CD4-positive, alpha-beta T cell (primary cell): ENCODE results near the gene COL4A6. TPM values are rescaled to one million over a fixed set of nuclear protein-coding genes. Genes with fewer than 3 reads are reported as not detected.

Experiments used
- ATAC-seq: fragments of 200-7000 bp; cut with Tn5 transposase; one replicate; pipeline ENCODE4 v1.10.0; 2022; ENCODE audit warnings: mild to moderate bottlenecking; ENCODE audit not compliant: poor library complexity
- CTCF ChIA-PET: fragments of 350-600 bp; sonication (Branson Sonifier 250); formaldehyde crosslinking; loops from one replicate; lab custom pipeline; 2021; ENCODE audit warnings: antibody characterized with exemption, inconsistent platforms; lab: Charles Lee
- POLR2A ChIA-PET: fragments of 350-600 bp; sonication (Branson Sonifier 250); formaldehyde crosslinking; loops from one replicate; lab custom pipeline; 2021; ENCODE audit warnings: antibody characterized with exemption, inconsistent platforms; lab: Charles Lee
- DNase-seq, 14 experiments: peaks; one replicate each; pipeline ENCODE4 v3.0.0-alpha.2; 2013 to 2020; ENCODE audit warnings: mixed read lengths in 2 of 14
- H3K27ac ChIP-seq, 2 donors: one replicate each; pipeline versions ENCODE4 v1.5.1 to v1.7.0; 2013; ENCODE audit warnings: low read length in 2 of 2, low read depth in 1 of 2, mild to moderate bottlenecking in 1 of 2
- H3K27me3 ChIP-seq, 2 experiments: 1 replicate in 1 of 2; 2 replicates in 1 of 2; pipeline versions ENCODE4 v1.6.1 to v1.7.0; 2013; ENCODE audit warnings: low read length in 2 of 2, control low read depth in 1 of 2, mild to moderate bottlenecking in 1 of 2, moderate library complexity in 1 of 2; ENCODE audit not compliant: insufficient read depth in 2 of 2, control insufficient read depth in 1 of 2
- H3K36me3 ChIP-seq: one replicate; pipeline ENCODE4 v1.6.1; 2013; ENCODE audit warnings: low read length, control low read depth; ENCODE audit not compliant: insufficient read depth
- H3K4me1 ChIP-seq: one replicate; pipeline ENCODE4 v1.6.1; 2013; ENCODE audit warnings: low read length, control low read depth; ENCODE audit not compliant: insufficient read depth
- H3K4me3 ChIP-seq: one replicate; pipeline ENCODE4 v1.5.1; 2013; ENCODE audit warnings: mild to moderate bottlenecking, low read length, moderate library complexity
- H3K9me3 ChIP-seq, 2 experiments: 1 replicate in 1 of 2; 2 replicates in 1 of 2; pipeline versions ENCODE4 v1.6.1 to v1.7.0; 2013; ENCODE audit warnings: low read length in 2 of 2, mild to moderate bottlenecking in 2 of 2, control low read depth in 1 of 2, moderate library complexity in 1 of 2; ENCODE audit not compliant: control insufficient read depth in 1 of 2, insufficient read depth in 1 of 2
- H3K27ac Mint-ChIP-seq: one replicate; pipeline ENCODE4 v1.8.0; 2020; ENCODE audit warnings: mixed read lengths
- H3K27me3 Mint-ChIP-seq: one replicate; pipeline ENCODE4 v1.8.0; 2021; ENCODE audit warnings: mixed read lengths
- H3K36me3 Mint-ChIP-seq: one replicate; pipeline ENCODE4 v1.8.0; 2021; ENCODE audit warnings: low read depth, mixed read lengths
- H3K4me1 Mint-ChIP-seq: one replicate; pipeline ENCODE4 v1.8.0; 2021; ENCODE audit warnings: low read depth, mixed read lengths
- H3K4me3 Mint-ChIP-seq: one replicate; pipeline ENCODE4 v1.8.0; 2020; ENCODE audit warnings: mild to moderate bottlenecking, mixed read lengths
- H3K9me3 Mint-ChIP-seq: one replicate; pipeline ENCODE4 v1.8.0; 2020; ENCODE audit warnings: mixed read lengths
- intact Hi-C, 2 experiments: fragments of 100-400 bp; cut with DNase I in 1 of 2; cut with micrococcal nuclease in 1 of 2; formaldehyde crosslinking; loops; one replicate each; pipeline versions ENCODE4 v1.15.1 to v1.9.0; 2023 to 2025; cut with DNase I, micrococcal nuclease
- total RNA-seq, 174 experiments: library from RNA in 2 of 174; stranded (reverse) in 2 of 174; gene quantifications; one replicate each; pipeline ENCODE4 v1.2.3 and lab custom pipeline; 2021 to 2026
- TF ChIP-seq, protein P1 (sequence below): fragments of 200-600 bp; IDR thresholded peaks from one replicate; pipeline ENCODE4 v1.8.0; 2022; ENCODE audit warnings: antibody characterized with exemption, mild to moderate bottlenecking

COL4A6 gene
- total RNA-seq, 2 experiments from 2014 or later, result not detected

DNA sequence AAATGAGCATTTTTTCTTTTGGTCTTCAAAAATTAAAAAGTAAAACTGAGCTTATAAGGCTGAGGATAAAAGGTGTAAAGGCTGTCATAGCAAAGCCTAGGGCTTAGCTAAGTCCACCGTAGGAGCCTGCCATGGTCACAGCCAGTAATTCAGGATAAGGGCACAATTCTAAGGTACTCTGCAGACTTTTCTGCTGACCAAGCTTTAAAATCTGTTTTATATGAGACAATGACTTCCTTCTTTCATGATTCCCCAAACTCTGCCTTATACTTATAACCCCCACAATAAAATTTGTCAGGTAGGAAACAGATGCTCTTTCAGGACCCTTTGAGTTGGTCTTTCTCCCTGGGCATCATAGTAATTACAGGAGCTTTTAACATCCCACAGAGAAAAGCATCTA is 138.5 kb downstream of the COL4A6 start:
- no peaks in the 10 kb centered on the region for H3K4me1 ChIP-seq
- Mint-ChIP-seq H3K27ac (no peak overlapping the region), H3K4me3 (no peak overlapping the region), H3K36me3 (no peaks in the 10 kb centered on the region), H3K4me1 (no peaks in the 10 kb centered on the region), H3K9me3 (no peaks in the 10 kb centered on the region), H3K27me3 (no peaks in the 10 kb centered on the region)
- intact Hi-C loops, result no loop called here
- no peak overlapping the region for H3K27ac ChIP-seq
- H3K9me3 ChIP-seq, result no peaks in the 10 kb centered on the region
- no peak overlapping the region for H3K4me3 ChIP-seq
- TF ChIP-seq, protein P1, sequence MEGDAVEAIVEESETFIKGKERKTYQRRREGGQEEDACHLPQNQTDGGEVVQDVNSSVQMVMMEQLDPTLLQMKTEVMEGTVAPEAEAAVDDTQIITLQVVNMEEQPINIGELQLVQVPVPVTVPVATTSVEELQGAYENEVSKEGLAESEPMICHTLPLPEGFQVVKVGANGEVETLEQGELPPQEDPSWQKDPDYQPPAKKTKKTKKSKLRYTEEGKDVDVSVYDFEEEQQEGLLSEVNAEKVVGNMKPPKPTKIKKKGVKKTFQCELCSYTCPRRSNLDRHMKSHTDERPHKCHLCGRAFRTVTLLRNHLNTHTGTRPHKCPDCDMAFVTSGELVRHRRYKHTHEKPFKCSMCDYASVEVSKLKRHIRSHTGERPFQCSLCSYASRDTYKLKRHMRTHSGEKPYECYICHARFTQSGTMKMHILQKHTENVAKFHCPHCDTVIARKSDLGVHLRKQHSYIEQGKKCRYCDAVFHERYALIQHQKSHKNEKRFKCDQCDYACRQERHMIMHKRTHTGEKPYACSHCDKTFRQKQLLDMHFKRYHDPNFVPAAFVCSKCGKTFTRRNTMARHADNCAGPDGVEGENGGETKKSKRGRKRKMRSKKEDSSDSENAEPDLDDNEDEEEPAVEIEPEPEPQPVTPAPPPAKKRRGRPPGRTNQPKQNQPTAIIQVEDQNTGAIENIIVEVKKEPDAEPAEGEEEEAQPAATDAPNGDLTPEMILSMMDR, result no peak
- H3K36me3 ChIP-seq, result no peaks in the 10 kb centered on the region
- peaks cover 0 to under 1% of the 10 kb centered on the region in 2 experiments for H3K27me3 ChIP-seq
- no peak for ATAC-seq
- CTCF ChIA-PET, result interaction anchor here (0.7 to 1.1 kb wide), 2 partner anchors 13 to 69 kb away, joined by 3 read pairs; no protein-coding TSS in a partner anchor
- no peak for DNase-seq
- POLR2A ChIA-PET, result no interaction called here

DNA sequence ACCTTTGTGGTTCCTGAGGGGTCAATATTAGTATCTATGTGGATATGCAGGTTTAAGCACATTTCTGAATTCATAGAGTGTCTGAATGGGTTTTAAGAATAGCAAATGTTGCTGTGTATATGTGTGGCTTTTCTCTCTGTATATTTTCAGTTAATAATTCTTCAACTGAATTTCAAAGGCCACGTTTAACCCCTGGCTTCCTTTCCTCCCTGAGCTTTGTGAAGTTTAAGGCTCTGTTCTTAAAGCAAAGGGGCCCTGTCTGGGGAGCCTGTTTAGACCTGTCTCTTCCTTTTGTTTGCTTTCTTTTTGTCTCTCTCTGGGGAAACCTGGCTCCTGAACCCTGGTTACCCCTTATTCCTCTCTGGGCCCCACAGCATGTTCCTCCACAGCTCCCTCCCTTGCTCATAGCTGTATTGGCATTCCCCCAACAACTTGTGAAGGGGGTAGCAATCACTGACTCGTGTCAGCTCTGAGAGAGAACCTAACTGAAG is 139.1 kb downstream of the COL4A6 start:
- DNase-seq, result no peak
- TF ChIP-seq, protein P1, result no peak
- Histone ChIP-seq H3K36me3 (no peaks in the 10 kb centered on the region), H3K4me1 (no peaks in the 10 kb centered on the region), H3K27ac (no peak overlapping the region), H3K4me3 (no peak overlapping the region), H3K27me3 (no peaks in the 10 kb centered on the region), H3K9me3 (no peaks in the 10 kb centered on the region)
- no peaks in the 10 kb centered on the region for H3K27me3 Mint-ChIP-seq
- no peaks in the 10 kb centered on the region for H3K9me3 Mint-ChIP-seq
- no peaks in the 10 kb centered on the region for H3K36me3 Mint-ChIP-seq
- intact Hi-C loops, result no loop called here
- H3K4me3 Mint-ChIP-seq, result no peak overlapping the region
- H3K27ac Mint-ChIP-seq, result no peak overlapping the region
- H3K4me1 Mint-ChIP-seq, result no peaks in the 10 kb centered on the region
- CTCF ChIA-PET, result interaction anchor here (0.7 to 1.1 kb wide), 2 partner anchors 13 to 68 kb away, joined by 3 read pairs; no protein-coding TSS in a partner anchor
- POLR2A ChIA-PET, result no interaction called here
- ATAC-seq, result no peak

DNA sequence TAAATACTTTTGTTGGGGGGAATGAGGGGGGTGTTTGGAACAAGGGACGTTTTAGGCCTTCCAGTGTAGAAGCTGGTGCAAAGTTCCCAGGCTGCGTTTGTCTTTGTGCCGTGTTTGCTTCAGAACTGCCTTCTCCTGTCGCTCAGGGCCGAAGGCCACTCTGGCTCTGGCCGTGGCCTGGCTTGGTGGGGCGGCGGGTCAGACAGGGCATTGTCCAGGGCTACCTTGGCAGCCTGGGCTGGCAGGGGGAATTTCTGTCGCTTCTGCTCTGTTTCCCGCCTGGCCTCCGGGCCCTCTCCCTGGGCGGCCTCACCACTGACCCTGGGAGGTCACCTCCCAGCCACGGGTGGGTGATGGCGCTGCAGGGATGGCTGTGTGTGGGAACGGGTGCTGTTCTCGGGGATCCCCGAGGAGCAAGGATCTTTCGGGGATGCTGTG is 140.0 kb downstream of the COL4A6 start:
- CTCF ChIA-PET, result no interaction called here
- intact Hi-C loops, result no loop called here
- TF ChIP-seq, protein P1, result no peak
- Mint-ChIP-seq H3K36me3 (no peaks in the 10 kb centered on the region), H3K9me3 (no peaks in the 10 kb centered on the region), H3K4me3 (no peak overlapping the region), H3K4me1 (no peaks in the 10 kb centered on the region), H3K27ac (no peak overlapping the region), H3K27me3 (no peaks in the 10 kb centered on the region)
- Histone ChIP-seq H3K36me3 (no peaks in the 10 kb centered on the region), H3K27ac (no peak overlapping the region), H3K9me3 (no peaks in the 10 kb centered on the region), H3K4me1 (no peaks in the 10 kb centered on the region), H3K27me3 (no peaks in the 10 kb centered on the region), H3K4me3 (no peak overlapping the region)
- DNase-seq, result no peak
- POLR2A ChIA-PET, result no interaction called here
- ATAC-seq, result no peak
